B cell (primary cell): ENCODE measurements around the gene NAPG.

ENCODE experiments used
- CTCF ChIP-seq: fragments of 200-600 bp; IDR thresholded peaks from one replicate; pipeline ENCODE4 v1.8.0; 2022; ENCODE audit warnings: antibody characterized with exemption, mild to moderate bottlenecking
- EZH2 ChIP-seq: IDR thresholded peaks from 2 replicates; pipeline ENCODE4 v1.6.1; 2012; ENCODE audit warnings: borderline replicate concordance, low read depth, mild to moderate bottlenecking, moderate library complexity, low read length; ENCODE audit not compliant: insufficient read depth, poor library complexity, severe bottlenecking

- no peak for TF ChIP-seq CTCF
- no peak for TF ChIP-seq EZH2
Observed at GRCh38 chr18:10504723-10505122, 21.1 kb upstream of the NAPG start.
